ENCODE measurements around the gene PRND.

PRND gene

GRCh38 chr20:4728120-4728760 is 6.5 kb downstream of the PRND start:
- no peak for DNase-seq (ENCODE audit: extremely low read depth, low read depth)
- TF ChIP-seq CTCF (IDR thresholded peaks at IDR 0.05; ENCODE audit: low read depth, low read length, missing control alignments), result no peak
- no peak overlapping the region for H3K4me3 ChIP-seq (replicated peaks; ENCODE audit: low read depth, low read length)

- TF ChIP-seq CTCF (IDR thresholded peaks at IDR 0.05; ENCODE audit: low read depth, low read length, missing control alignments), result no peak
- no peak overlapping the region for H3K4me3 ChIP-seq (replicated peaks; ENCODE audit: low read depth, low read length)
- DNase-seq (ENCODE audit: extremely low read depth, low read depth), result no peak
These were observed 7.6 kb downstream of the PRND start for GRCh38 chr20:4729265-4729664.

- DNase-seq (ENCODE audit: extremely low read depth, low read depth), result no peak
- TF ChIP-seq CTCF (IDR thresholded peaks at IDR 0.05; ENCODE audit: low read depth, low read length, missing control alignments), result no peak
- H3K4me3 ChIP-seq (replicated peaks; ENCODE audit: low read depth, low read length), result no peak overlapping the region
These were observed 9.1 kb downstream of the PRND start for GRCh38 chr20:4730780-4731179.

- no peak for DNase-seq (ENCODE audit: extremely low read depth, low read depth)
- no peak overlapping the region for H3K4me3 ChIP-seq (replicated peaks; ENCODE audit: low read depth, low read length)
- TF ChIP-seq CTCF (IDR thresholded peaks at IDR 0.05; ENCODE audit: low read depth, low read length, missing control alignments), result no peak
These were observed 15.2 kb downstream of the PRND start for GRCh38 chr20:4736875-4737274.

GRCh38 chr20:4737857-4738627 is 16.3 kb downstream of the PRND start:
- TF ChIP-seq CTCF (IDR thresholded peaks at IDR 0.05; ENCODE audit: low read depth, low read length, missing control alignments), result no peak
- DNase-seq (ENCODE audit: extremely low read depth, low read depth), result no peak
- no peak overlapping the region for H3K4me3 ChIP-seq (replicated peaks; ENCODE audit: low read depth, low read length)

- peak; percentile 81 for TF ChIP-seq CTCF (IDR thresholded peaks at IDR 0.05; ENCODE audit: low read depth, low read length, missing control alignments)
- DNase-seq (ENCODE audit: extremely low read depth, low read depth), result no peak
- H3K4me3 ChIP-seq (replicated peaks; ENCODE audit: low read depth, low read length), result no peak overlapping the region
These were observed 19.2 kb downstream of the PRND start for GRCh38 chr20:4740774-4741431.

Data from HFF-Myc (cell line).